HG03571 (cell line): ENCODE measurements around the gene SV2C.
"Not testable (repeated sequence)": the region's sequence is repeated elsewhere in the genome, so short reads cannot be mapped to it uniquely, and the experiment has no call there.

Experiments
- ATAC-seq: cut with Tn5 transposase; IDR thresholded peaks from one replicate; pipeline ENCODE4 v1.9.1; 2021; ENCODE audit not compliant: unreplicated experiment

The SV2C gene

GRCh38 chr5:76334574-76334973 is 251.4 kb downstream of the SV2C start:
- ATAC-seq: no peak

DNA sequence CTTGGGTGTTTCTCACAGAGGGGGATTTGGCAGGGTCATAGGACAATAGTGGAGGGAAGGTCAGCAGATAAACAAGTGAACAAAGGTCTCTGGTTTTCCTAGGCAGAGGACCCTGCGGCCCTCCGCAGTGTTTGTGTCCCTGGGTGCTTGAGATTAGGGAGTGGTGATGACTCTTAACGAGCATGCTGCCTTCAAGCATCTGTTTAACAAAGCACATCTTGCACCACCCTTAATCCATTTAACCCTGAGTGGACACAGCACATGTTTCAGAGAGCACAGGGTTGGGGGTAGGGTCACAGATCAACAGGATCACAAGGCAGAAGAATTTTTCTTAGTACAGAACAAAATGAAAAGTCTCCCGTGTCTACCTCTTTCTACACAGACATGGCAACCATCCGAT is 252.3 kb downstream of the SV2C start:
- ATAC-seq: not testable (repeated sequence)

DNA sequence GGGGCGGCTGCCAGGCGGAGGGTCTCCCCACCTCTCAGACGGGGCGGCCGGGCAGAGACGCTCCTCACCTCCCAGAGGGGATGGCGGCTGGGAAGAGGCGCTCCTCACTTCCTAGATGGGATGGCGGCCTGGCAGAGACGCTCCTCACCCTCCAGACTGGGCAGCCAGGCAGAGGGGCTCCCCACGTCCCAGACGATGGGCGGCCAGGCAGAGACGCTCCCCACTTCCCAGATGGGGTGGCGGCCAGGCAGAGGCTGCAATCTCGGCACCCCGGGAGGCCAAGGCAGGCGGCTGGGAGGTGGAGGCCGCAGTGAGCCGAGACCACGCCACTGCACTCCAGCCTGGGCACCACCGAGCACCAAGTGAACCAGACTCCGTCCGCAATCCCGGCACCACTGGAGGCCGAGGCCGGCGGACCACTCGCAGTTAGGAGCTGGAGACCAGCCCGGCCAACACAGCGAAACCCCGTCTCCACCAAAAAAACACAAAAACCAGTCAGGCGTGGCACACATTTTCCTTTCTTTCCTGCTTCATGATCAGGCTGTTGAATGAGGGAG is 253.1 kb downstream of the SV2C start:
- ATAC-seq: not testable (repeated sequence)

GRCh38 chr5:76337953-76338451 is 254.8 kb downstream of the SV2C start:
- ATAC-seq: no peak

- ATAC-seq: no peak
Measured at GRCh38 chr5:76339919-76340318, 256.7 kb downstream of the SV2C start.

- ATAC-seq: no peak
Measured at GRCh38 chr5:76341651-76342334, 258.6 kb downstream of the SV2C start.

- no peak for ATAC-seq
Measured at GRCh38 chr5:76342474-76342873, 259.3 kb downstream of the SV2C start.

DNA sequence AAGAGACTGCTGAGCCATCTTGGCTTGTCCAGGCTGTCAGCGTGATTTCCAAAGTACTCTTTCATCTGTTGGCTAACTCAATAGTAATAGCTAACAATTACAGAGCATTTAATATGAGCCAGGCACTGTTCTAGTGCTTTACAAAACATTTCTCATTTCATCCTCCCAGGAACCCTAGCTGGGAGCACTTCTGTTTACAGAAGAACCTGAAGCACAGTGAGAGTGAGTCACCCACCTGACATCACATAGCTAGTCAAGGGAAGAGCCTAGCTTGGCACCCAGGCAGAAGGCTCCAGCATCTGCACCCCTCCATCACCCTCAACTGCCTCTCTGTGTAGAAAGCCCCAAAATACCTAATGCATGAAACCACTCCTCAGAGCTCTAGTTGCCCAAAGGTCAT is 262.4 kb downstream of the SV2C start:
- no peak for ATAC-seq

DNA sequence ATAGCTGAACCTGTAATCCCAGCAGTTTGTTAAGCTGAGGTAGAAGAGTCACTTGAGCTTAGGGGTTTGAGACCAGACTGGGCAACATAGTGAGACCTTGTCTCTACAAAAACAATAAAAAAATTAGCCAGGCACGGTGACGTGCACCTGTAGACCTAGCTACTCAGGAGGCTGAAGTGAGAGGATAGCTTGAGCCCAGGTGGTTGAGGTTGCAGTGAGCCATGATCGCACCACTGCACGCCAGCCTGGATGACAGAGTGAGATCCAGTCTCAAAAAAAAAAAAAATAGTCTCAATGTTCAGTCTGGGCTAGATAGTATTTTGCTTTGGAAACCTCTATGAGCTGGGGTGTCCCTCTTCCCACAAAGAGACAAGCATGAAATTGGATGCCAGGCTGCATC is 268.0 kb downstream of the SV2C start:
- peak; percentile 31 for ATAC-seq

- peak; percentile 100 for ATAC-seq
Measured at GRCh38 chr5:76351577-76351976, 268.4 kb downstream of the SV2C start.

GRCh38 chr5:76356887-76357286 is 273.7 kb downstream of the SV2C start:
- ATAC-seq: no peak

GRCh38 chr5:76363352-76364225 is 280.4 kb downstream of the SV2C start:
- ATAC-seq: no peak

DNA sequence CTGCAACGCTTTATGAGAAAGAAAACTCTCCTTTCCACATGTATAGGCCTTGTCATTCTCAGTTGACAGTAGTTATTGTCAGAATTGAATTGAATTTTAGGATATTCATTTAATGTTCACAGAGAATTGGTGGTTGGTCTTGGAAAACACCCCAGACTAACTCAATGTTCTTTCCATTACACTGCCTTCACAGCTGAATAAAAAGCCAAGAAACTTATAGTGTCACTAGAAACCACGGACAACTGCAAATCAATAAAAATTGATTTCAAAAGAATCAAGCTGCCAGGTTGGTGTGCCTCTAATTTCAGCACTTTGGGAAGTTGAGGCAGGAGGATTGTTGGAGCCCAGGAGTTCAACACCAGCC is 281.0 kb downstream of the SV2C start:
- ATAC-seq: no peak

GRCh38 chr5:76365561-76365960 is 282.4 kb downstream of the SV2C start:
- no peak for ATAC-seq

- no peak for ATAC-seq
Measured at GRCh38 chr5:76366596-76366995, 283.4 kb downstream of the SV2C start.

- ATAC-seq: no peak
Measured at GRCh38 chr5:76367623-76368371, 284.6 kb downstream of the SV2C start.

DNA sequence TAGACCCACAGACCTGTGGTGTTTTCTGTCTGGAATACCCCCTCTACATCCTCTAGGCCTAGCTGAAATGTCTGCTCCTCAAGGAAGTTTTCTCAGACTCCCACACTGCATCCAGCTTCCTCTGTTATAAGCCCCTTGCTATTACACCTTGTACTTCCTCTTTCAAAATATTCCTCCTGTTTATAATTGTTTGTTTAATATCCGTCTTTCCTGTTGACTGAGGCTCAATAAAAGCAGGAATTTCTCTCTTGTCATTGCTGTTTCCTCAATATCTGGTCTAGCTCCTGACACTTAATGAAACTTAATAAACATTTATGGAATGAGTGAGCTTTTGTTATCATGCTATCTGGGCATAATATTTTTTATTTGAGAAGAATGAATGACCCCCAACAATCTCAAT is 285.8 kb downstream of the SV2C start:
- no peak for ATAC-seq

- ATAC-seq: not testable (repeated sequence)
Measured at GRCh38 chr5:76369668-76370067, 286.5 kb downstream of the SV2C start.

DNA sequence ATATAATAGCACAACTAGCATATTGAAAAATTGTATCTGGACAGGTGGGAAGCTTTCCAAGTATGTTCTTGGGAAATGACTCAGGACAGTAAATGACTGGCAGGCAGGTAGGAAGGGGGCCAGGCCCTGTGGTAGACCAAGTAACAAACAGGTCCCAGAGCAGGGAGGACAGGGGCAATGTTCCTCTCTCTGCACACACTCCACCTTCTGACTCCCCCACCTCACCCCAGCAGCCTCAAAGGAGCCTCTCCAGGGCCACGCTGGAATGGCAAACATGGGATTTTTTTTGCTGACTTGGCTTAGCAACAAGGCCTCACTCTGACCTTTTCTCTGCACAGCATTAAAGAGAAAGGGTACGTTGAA is 288.8 kb downstream of the SV2C start:
- no peak for ATAC-seq

DNA sequence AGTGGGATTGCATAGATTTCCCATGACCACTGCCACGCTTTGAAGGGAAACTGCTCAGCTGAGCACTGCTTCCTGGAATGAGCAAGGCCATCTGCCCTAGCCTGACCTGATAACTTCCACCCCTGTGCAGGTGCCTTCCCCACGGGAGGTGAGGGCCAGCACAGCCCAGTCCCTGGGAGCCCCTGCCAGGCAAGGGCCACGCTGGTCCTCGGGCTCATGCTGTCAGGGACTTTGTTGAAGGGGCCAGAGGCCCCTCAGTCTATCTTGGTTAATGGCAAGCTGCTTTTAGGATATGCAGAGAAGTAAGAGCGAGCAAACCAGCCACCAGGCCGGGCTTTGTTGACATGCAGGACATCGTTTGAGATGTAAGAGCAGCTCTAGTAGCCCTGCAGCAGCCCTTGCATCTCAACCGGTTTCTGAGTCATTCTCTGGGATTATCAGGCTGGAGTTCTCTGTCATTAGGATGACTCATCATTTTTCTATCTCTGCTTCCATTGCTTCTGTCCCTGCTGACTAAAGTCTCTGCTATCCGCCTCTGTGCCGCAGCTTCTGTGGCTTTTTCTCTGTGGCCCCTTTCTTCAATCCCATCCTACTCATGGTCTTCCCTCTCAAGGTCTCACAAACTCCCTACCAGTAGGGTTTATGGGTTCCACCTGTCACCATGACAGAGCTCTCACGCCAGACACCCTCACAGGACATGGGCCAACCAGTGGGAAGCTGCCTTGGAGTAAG is 289.3 kb downstream of the SV2C start:
- no peak for ATAC-seq
